ENCODE data around the gene RFLNA.
"Not testable (repeated sequence)": the region's sequence is repeated elsewhere in the genome, so short reads cannot be mapped to it uniquely, and the experiment has no call there.

Gene RFLNA

DNA sequence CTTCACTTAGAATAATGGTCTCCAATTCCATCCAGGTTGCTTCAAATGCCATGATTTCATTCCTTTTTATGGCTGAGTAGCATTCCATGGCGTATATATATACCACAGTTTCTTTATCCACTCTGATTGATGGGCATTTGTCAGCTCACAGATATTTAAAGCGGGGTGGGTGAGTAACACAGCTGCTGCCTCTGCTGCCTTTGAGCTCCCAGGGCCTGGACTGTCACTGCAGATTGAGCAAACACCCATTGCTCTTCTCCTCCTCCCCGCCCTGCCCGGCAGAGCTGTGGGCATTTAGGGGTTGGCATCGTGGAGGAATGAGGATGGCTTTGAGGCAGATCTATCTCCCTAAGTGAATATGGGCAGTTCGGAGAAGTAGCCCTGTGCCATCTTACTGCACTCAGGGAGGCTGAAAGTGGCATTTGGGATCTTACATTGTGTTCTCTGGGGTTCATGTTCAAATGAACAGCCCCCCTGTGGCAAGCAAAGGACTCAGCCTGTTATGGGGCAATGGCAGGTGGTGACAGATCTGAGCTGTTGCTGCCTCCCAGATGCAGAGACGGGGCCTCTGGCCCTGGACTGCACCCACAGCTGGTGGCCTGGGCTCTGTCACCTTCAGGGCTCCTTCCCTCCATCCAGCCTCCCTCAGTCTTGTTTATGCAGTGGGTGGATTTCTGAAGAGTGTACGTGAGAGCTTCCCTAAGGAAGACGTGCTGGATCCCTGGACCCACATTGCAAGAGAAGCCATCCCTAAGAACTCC lies 4.9 kb downstream of the RFLNA start:
- Histone ChIP-seq H3K36me3 (ENCODE audit: control insufficient read depth, insufficient read depth, low read length) (no peaks in the 10 kb centered on the region), H3K4me3 (ENCODE audit: low read depth, low read length) (no peak overlapping the region), H3K9ac (ENCODE audit: low read depth, low read length) (no peak overlapping the region), H3K9me3 (ENCODE audit: control insufficient read depth, insufficient read depth, low read length) (no peaks in the 10 kb centered on the region), H3K27me3 (ENCODE audit: control insufficient read depth, insufficient read depth, low read length) (peaks cover 12% of the 10 kb centered on the region), H3K4me1 (ENCODE audit: control insufficient read depth, insufficient read depth, low read length) (no peaks in the 10 kb centered on the region)

- H3K4me3 ChIP-seq (ENCODE audit: low read depth, low read length); H3K36me3 ChIP-seq (ENCODE audit: control insufficient read depth, insufficient read depth, low read length); H3K9ac ChIP-seq (ENCODE audit: low read depth, low read length); H3K4me1 ChIP-seq (ENCODE audit: control insufficient read depth, insufficient read depth, low read length); H3K9me3 ChIP-seq (ENCODE audit: control insufficient read depth, insufficient read depth, low read length): not testable (repeated sequence)
- H3K27me3 ChIP-seq (ENCODE audit: control insufficient read depth, insufficient read depth, low read length): peaks cover 11% of the 10 kb centered on the region
Measured at GRCh38 chr12:124300657-124301056, 5.8 kb downstream of the RFLNA start.

GRCh38 chr12:124301084-124301654 lies 6.3 kb downstream of the RFLNA start:
- Histone ChIP-seq H3K27me3 (ENCODE audit: control insufficient read depth, insufficient read depth, low read length) (peaks cover 8% of the 10 kb centered on the region), H3K9me3 (ENCODE audit: control insufficient read depth, insufficient read depth, low read length) (no peaks in the 10 kb centered on the region), H3K36me3 (ENCODE audit: control insufficient read depth, insufficient read depth, low read length) (no peaks in the 10 kb centered on the region), H3K9ac (ENCODE audit: low read depth, low read length) (no peak overlapping the region), H3K4me3 (ENCODE audit: low read depth, low read length) (no peak overlapping the region), H3K4me1 (ENCODE audit: control insufficient read depth, insufficient read depth, low read length) (no peaks in the 10 kb centered on the region)

- Histone ChIP-seq H3K27me3 (ENCODE audit: control insufficient read depth, insufficient read depth, low read length) (peaks cover 2% of the 10 kb centered on the region), H3K9me3 (ENCODE audit: control insufficient read depth, insufficient read depth, low read length) (no peaks in the 10 kb centered on the region), H3K9ac (ENCODE audit: low read depth, low read length) (no peak overlapping the region), H3K36me3 (ENCODE audit: control insufficient read depth, insufficient read depth, low read length) (no peaks in the 10 kb centered on the region), H3K4me3 (ENCODE audit: low read depth, low read length) (no peak overlapping the region), H3K4me1 (ENCODE audit: control insufficient read depth, insufficient read depth, low read length) (no peaks in the 10 kb centered on the region)
Measured at GRCh38 chr12:124302241-124302806, 7.4 kb downstream of the RFLNA start.

GRCh38 chr12:124302807-124303578 lies 8.1 kb downstream of the RFLNA start:
- no peak overlapping the region for H3K4me3 ChIP-seq (ENCODE audit: low read depth, low read length)
- H3K9me3 ChIP-seq (ENCODE audit: control insufficient read depth, insufficient read depth, low read length): no peaks in the 10 kb centered on the region
- no peaks in the 10 kb centered on the region for H3K36me3 ChIP-seq (ENCODE audit: control insufficient read depth, insufficient read depth, low read length)
- H3K27me3 ChIP-seq (ENCODE audit: control insufficient read depth, insufficient read depth, low read length): no peaks in the 10 kb centered on the region
- no peak overlapping the region for H3K9ac ChIP-seq (ENCODE audit: low read depth, low read length)
- H3K4me1 ChIP-seq (ENCODE audit: control insufficient read depth, insufficient read depth, low read length): no peaks in the 10 kb centered on the region

GRCh38 chr12:124303579-124304313 lies 8.9 kb downstream of the RFLNA start:
- Histone ChIP-seq H3K27me3 (ENCODE audit: control insufficient read depth, insufficient read depth, low read length) (no peaks in the 10 kb centered on the region), H3K9ac (ENCODE audit: low read depth, low read length) (no peak overlapping the region), H3K36me3 (ENCODE audit: control insufficient read depth, insufficient read depth, low read length) (no peaks in the 10 kb centered on the region), H3K9me3 (ENCODE audit: control insufficient read depth, insufficient read depth, low read length) (no peaks in the 10 kb centered on the region), H3K4me3 (ENCODE audit: low read depth, low read length) (no peak overlapping the region), H3K4me1 (ENCODE audit: control insufficient read depth, insufficient read depth, low read length) (no peaks in the 10 kb centered on the region)

- Histone ChIP-seq H3K27me3 (ENCODE audit: control insufficient read depth, insufficient read depth, low read length) (no peaks in the 10 kb centered on the region), H3K36me3 (ENCODE audit: control insufficient read depth, insufficient read depth, low read length) (no peaks in the 10 kb centered on the region), H3K9ac (ENCODE audit: low read depth, low read length) (no peak overlapping the region), H3K4me1 (ENCODE audit: control insufficient read depth, insufficient read depth, low read length) (no peaks in the 10 kb centered on the region), H3K4me3 (ENCODE audit: low read depth, low read length) (no peak overlapping the region), H3K9me3 (ENCODE audit: control insufficient read depth, insufficient read depth, low read length) (no peaks in the 10 kb centered on the region)
Measured at GRCh38 chr12:124304314-124304790, 9.5 kb downstream of the RFLNA start.

- Histone ChIP-seq H3K9ac (ENCODE audit: low read depth, low read length) (no peak overlapping the region), H3K27me3 (ENCODE audit: control insufficient read depth, insufficient read depth, low read length) (no peaks in the 10 kb centered on the region), H3K9me3 (ENCODE audit: control insufficient read depth, insufficient read depth, low read length) (no peaks in the 10 kb centered on the region), H3K4me3 (ENCODE audit: low read depth, low read length) (no peak overlapping the region), H3K36me3 (ENCODE audit: control insufficient read depth, insufficient read depth, low read length) (no peaks in the 10 kb centered on the region), H3K4me1 (ENCODE audit: control insufficient read depth, insufficient read depth, low read length) (no peaks in the 10 kb centered on the region)
Measured at GRCh38 chr12:124305136-124305535, 10.2 kb downstream of the RFLNA start.

DNA sequence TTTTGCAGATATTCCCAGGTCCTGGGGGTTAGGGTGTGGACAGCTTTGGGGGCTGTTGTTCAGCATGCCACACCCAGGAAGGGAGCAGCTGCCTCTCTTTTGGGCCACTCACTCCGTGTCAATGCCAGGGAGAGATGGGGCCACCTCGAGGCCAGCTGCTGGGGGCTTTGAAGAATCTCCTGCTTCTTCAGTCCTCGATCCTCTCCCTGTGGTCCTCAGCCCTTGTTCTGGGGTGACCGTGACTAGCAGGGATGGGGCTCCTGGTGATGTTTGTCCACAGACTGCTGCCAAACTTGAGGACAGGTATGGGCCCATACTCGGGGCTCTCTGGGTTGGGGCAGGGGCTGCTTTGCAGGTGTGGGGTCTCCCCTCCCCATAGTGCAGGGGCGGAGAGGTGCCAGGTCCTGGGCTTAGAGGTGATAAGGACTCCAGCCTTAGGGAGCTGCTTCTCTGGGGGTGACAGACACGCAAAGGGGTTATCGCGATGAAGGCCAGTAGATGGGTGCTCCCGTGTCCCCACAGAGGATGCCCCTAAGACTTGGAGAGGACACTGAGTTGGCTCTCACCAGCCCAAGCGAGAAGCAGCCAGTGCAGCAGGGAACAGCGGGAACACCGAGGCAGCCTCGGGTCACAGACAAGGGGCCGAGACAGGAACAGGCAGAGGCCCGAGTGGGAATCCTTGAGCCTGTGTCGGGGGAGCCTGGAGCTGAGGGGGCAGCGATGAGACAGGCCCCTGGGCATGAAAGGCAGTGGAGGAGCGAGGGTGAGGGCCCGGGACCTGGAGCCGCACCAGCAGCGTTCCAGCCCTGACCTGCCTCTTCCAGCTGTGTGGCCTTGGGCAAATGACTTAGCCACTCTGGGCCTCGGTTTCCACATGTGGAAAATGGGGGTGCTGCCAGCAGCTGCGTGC lies 11.1 kb downstream of the RFLNA start:
- H3K36me3 ChIP-seq (ENCODE audit: control insufficient read depth, insufficient read depth, low read length): no peaks in the 10 kb centered on the region
- H3K4me3 ChIP-seq (ENCODE audit: low read depth, low read length): no peak overlapping the region
- no peak overlapping the region for H3K9ac ChIP-seq (ENCODE audit: low read depth, low read length)
- no peaks in the 10 kb centered on the region for H3K27me3 ChIP-seq (ENCODE audit: control insufficient read depth, insufficient read depth, low read length)
- no peaks in the 10 kb centered on the region for H3K4me1 ChIP-seq (ENCODE audit: control insufficient read depth, insufficient read depth, low read length)
- no peaks in the 10 kb centered on the region for H3K9me3 ChIP-seq (ENCODE audit: control insufficient read depth, insufficient read depth, low read length)

DNA sequence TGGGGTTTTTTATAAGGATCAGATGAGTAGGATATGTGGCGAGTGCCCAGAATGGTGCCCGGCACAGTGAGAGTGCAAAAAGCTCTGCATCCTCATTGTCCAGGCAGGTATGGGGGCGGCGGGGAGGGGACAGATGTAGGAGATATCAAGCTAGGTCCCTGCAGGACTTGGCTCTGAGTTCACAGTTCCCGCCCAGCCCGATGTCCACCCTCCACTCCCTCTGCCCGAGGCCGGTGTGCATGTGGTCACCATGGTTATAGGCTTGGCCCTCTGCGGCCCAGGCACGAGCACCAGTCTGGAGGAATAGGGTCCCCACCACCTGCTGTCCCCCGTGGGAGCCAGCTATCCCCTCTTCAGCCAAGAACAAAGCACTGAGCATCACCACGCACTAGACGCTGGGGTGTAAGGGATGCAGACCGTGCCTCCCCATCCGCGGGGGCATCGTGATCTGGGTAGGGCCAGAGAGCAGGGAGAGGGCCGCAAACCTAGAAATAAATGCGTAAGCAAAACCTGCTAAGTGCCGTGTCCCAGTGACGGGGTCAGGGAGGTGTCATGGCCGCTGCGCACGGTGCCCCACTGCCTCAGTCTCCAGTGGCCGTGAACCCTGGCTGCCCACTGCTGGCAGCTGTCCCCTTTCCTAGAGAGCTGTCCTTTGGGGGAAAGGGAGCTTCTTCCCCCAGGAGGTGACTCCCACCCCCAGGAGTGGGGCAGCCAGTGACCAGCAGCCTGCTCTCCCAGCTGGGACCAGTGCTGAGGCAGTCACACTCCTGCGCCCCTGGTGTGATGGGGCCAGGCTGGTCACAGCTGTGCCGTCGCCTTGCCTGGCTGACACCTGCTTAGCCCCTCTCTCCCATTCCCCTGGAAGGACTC lies 12.0 kb downstream of the RFLNA start:
- no peak overlapping the region for H3K4me3 ChIP-seq (ENCODE audit: low read depth, low read length)
- no peaks in the 10 kb centered on the region for H3K4me1 ChIP-seq (ENCODE audit: control insufficient read depth, insufficient read depth, low read length)
- no peaks in the 10 kb centered on the region for H3K36me3 ChIP-seq (ENCODE audit: control insufficient read depth, insufficient read depth, low read length)
- H3K27me3 ChIP-seq (ENCODE audit: control insufficient read depth, insufficient read depth, low read length): no peaks in the 10 kb centered on the region
- H3K9ac ChIP-seq (ENCODE audit: low read depth, low read length): no peak overlapping the region
- H3K9me3 ChIP-seq (ENCODE audit: control insufficient read depth, insufficient read depth, low read length): no peaks in the 10 kb centered on the region

Measured in iPS-15b (cell line).